Adrenal gland (tissue), 12 donors: Measurements from ENCODE around the gene FAM50B. TPM values are rescaled to one million over a fixed set of nuclear protein-coding genes. Genes with fewer than 3 reads are reported as not detected.
"Not testable (repeated sequence)": the region's sequence is repeated elsewhere in the genome, so short reads cannot be mapped to it uniquely, and the experiment has no call there.

ENCODE experiments used
- DNase-seq, 7 donors: peaks; one replicate each; pipeline ENCODE4 v3.0.0-alpha.2; 2019 to 2020
- H3K27ac ChIP-seq, 5 donors: fragments of 200-600 bp; sonication (generic) in 4 of 5; 1 replicate in 3 of 5; 2 replicates in 2 of 5; pipeline versions ENCODE4 v1.5.1 to v1.8.0; 2016 to 2020; ENCODE audit warnings: mild to moderate bottlenecking in 1 of 5
- H3K27me3 ChIP-seq: fragments of 200-600 bp; 2 replicates; pipeline ENCODE4 v1.8.0; 2021
- H3K36me3 ChIP-seq, 2 donors: fragments of 200-600 bp; replicated peaks in 1 of 2; 1 replicate in 1 of 2; 2 replicates in 1 of 2; pipeline versions ENCODE4 v1.5.1 to v1.8.0; 2018 to 2022
- H3K4me1 ChIP-seq, 2 donors: fragments of 200-600 bp; replicated peaks in 1 of 2; 1 replicate in 1 of 2; 2 replicates in 1 of 2; pipeline versions ENCODE4 v1.5.1 to v1.8.0; 2018 to 2021
- H3K4me3 ChIP-seq, 4 donors: fragments of 200-600 bp; sonication (generic) in 3 of 4; one replicate each; pipeline ENCODE4 v1.5.1; 2016 to 2018
- H3K9me3 ChIP-seq, 3 donors: fragments of 200-600 bp; sonication (generic) in 1 of 3; replicated peaks in 1 of 3; 1 replicate in 2 of 3; 2 replicates in 1 of 3; pipeline versions ENCODE4 v1.5.1 to v1.8.0; 2016 to 2021
- CTCF ChIP-seq, 6 experiments: fragments of 450-650 bp in 4 of 6; fragments of 200-600 bp in 2 of 6; sonication (generic) in 1 of 6; IDR thresholded peaks; 1 replicate in 5 of 6; 2 replicates in 1 of 6; pipeline versions ENCODE4 v1.5.1 to v1.8.0; 2016 to 2021; ENCODE audit warnings: antibody characterized with exemption in 6 of 6, mild to moderate bottlenecking in 2 of 6, moderate library complexity in 1 of 6
- POLR2A ChIP-seq, 2 donors: fragments of 450-650 bp; IDR thresholded peaks; one replicate each; pipeline ENCODE4 v1.6.1; 2017; ENCODE audit warnings: antibody characterized with exemption in 2 of 2, mild to moderate bottlenecking in 2 of 2, moderate library complexity in 1 of 2
- WGBS, 4 donors: extraction: QIAGEN DNeasy Blood & Tissue Kit in 2 of 4; methylation state at CpG; one replicate each; pipeline versions ENCODE4 v1.1.5 to v1.1.7; 2013 to 2017; 5-methylcytosine and 5-hydroxymethylcytosine counted together
- intact Hi-C, 2 donors: fragments of 100-400 bp; cut with DNase I; formaldehyde crosslinking; loops; one replicate each; pipeline versions ENCODE4 v1.14.1 to v1.15.0; 2022 to 2023
- polyA plus RNA-seq, 3 donors: library from polyadenylated mRNA; stranded (reverse); fragments of 200-250 nt in 2 of 3; fragments of 350-450 nt in 1 of 3; fragmentation: Illumina TruSeq in 1 of 3; extraction: RNeasy Lipid Tissue Mini Kit (QIAGEN cat#74804) in 1 of 3; gene quantifications; one replicate each; pipeline ENCODE4 v1.2.3, GENCODE V29; 2013 to 2014
- total RNA-seq, 9 donors: library from RNA; depleted of rRNA in 4 of 9; stranded (reverse); fragments of >200 nt in 4 of 9; fragments of 120-200 nt in 1 of 9; fragmentation: NEBNext Ultra II Directional in 1 of 9; extraction: Animal tissue kit (Norgen Biotek cat#: 25700) in 1 of 9; gene quantifications; one replicate each; pipeline versions ENCODE4 v1.1.0 to v1.2.4, GENCODE V29; 2013 to 2023
- donor health status: healthy with polysubstance abuse.
- donor health status: Bipolar disorder and iron deficiency.
- donor health status: DM: yes; HTN: yes; CAD: no.
- donor health status: DM: no; HTN: no; CAD: no.
- donor health status: DM: no; HTN: no; CAD: no.
- donor health status: DM: yes; HTN: yes; CAD: no.

Gene FAM50B
- total and polyA plus RNA-seq, 12 donors = 5.9 to 119 (median 14.2) TPM

GRCh38 chr6:3862038-3862437, 12.9 kb downstream of the FAM50B start:
- H3K4me3 ChIP-seq = no peak overlapping the region
- TF ChIP-seq CTCF (IDR thresholded peaks at IDR 0.05) (no peak), POLR2A (IDR thresholded peaks at IDR 0.05) (no peak)
- H3K4me1 ChIP-seq = no peaks in the 10 kb centered on the region
- H3K27ac ChIP-seq = no peak overlapping the region
- no peaks in the 10 kb centered on the region for H3K36me3 ChIP-seq
- intact Hi-C loops = no loop called here
- H3K27me3 ChIP-seq = peaks cover 4% of the 10 kb centered on the region
- no peak for DNase-seq
- 45 to 71% (median 61%) methylated on average over 2 to 3 of the region's 3 CpGs for WGBS, 4 donors
- H3K9me3 ChIP-seq = no peaks in the 10 kb centered on the region

DNA sequence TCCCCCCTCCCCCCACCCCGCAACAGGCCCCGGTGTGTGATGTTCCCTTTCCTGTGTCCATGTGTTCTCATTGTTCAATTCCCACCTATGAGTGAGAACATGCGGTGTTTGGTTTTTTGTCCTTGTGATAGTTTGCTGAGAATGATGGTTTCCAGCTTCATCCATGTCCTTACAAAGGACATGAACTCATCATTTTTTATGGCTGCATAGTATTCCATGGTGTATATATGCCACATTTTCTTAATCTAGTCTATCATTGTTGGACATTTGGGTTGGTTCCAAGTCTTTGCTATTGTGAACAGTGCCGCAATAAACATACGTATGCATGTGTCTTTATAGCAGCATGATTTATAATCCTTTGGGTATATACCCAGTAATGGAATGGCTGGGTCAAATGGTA, 14.1 kb downstream of the FAM50B start:
- not testable (repeated sequence) for H3K4me3 ChIP-seq

GRCh38 chr6:3865463-3865862, 16.3 kb downstream of the FAM50B start:
- DNase-seq = no peak
- TF ChIP-seq CTCF (IDR thresholded peaks at IDR 0.05) (no peak), POLR2A (IDR thresholded peaks at IDR 0.05) (no peak)

More for the DNA sequence above, 14.1 kb downstream of the FAM50B start:
- DNase-seq, intact Hi-C loops, H3K27me3 ChIP-seq, H3K27ac ChIP-seq, H3K4me1 ChIP-seq, H3K9me3 ChIP-seq, H3K36me3 ChIP-seq: not testable (repeated sequence)
- 84 to 95% (median 92%) methylated on average over 2 to 4 of the region's 5 CpGs for WGBS, 4 donors

GRCh38 chr6:3867641-3868502, 18.7 kb downstream of the FAM50B start:
- Histone ChIP-seq H3K9me3 (no peaks in the 10 kb centered on the region), H3K4me1 (no peaks in the 10 kb centered on the region), H3K27ac (no peak overlapping the region), H3K27me3 (no peaks in the 10 kb centered on the region), H3K36me3 (no peaks in the 10 kb centered on the region), H3K4me3 (no peak overlapping the region)
- intact Hi-C loops = no loop called here
- TF ChIP-seq CTCF (IDR thresholded peaks at IDR 0.05) (no peak), POLR2A (IDR thresholded peaks at IDR 0.05) (no peak)
- WGBS, 4 donors = 67 to 75% (median 70%) methylated on average over 10 of the region's 10 CpGs
- no peak for DNase-seq

More at GRCh38 chr6:3865463-3865862, 16.3 kb downstream of the FAM50B start:
- intact Hi-C loops = no loop called here
- 70 to 79% (median 74%) methylated on average over 3 of the region's 3 CpGs for WGBS, 4 donors
- H3K36me3 ChIP-seq = no peaks in the 10 kb centered on the region
- no peaks in the 10 kb centered on the region for H3K4me1 ChIP-seq
- H3K4me3 ChIP-seq = no peak overlapping the region
- H3K27me3 ChIP-seq = peaks cover 4% of the 10 kb centered on the region
- no peak overlapping the region for H3K27ac ChIP-seq
- no peaks in the 10 kb centered on the region for H3K9me3 ChIP-seq

DNA sequence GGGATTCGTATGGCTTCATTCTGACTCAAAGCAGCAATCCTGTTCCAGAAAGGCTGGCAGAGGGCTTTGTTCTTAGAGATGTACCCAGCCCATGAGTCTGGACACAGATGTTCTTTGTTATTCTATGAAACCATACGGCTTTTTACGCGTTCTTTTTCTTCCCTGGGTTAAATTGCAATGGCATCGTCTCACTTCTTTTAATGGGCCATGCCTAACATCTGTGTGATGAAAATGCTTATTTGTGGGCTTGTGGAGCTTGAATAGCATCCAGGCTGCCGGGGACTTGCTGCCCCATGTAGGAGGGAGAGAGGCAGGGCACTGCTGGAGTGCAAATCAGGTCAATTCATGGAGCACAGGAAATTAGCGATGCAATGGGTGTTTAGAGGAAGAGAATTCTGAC, 19.4 kb downstream of the FAM50B start:
- DNase-seq = no peak
- no peak for TF ChIP-seq POLR2A (IDR thresholded peaks at IDR 0.05)
- no peak for TF ChIP-seq CTCF (IDR thresholded peaks at IDR 0.05)
- Histone ChIP-seq H3K9me3 (no peaks in the 10 kb centered on the region), H3K27ac (no peak overlapping the region), H3K4me1 (no peaks in the 10 kb centered on the region), H3K36me3 (no peaks in the 10 kb centered on the region), H3K27me3 (no peaks in the 10 kb centered on the region), H3K4me3 (no peak overlapping the region)
- 78 to 80% (median 79%) methylated on average over 7 of the region's 7 CpGs for WGBS, 4 donors
- intact Hi-C loops = no loop called here
